Measurements from ENCODE around the gene TNFSF13. TPM values are rescaled to one million over a fixed set of nuclear protein-coding genes. Genes with fewer than 3 reads are reported as not detected.

Gene TNFSF13
- total and polyA plus RNA-seq, 12 donors, result 4.1 to 25.0 (median 7.6) TPM

DNA sequence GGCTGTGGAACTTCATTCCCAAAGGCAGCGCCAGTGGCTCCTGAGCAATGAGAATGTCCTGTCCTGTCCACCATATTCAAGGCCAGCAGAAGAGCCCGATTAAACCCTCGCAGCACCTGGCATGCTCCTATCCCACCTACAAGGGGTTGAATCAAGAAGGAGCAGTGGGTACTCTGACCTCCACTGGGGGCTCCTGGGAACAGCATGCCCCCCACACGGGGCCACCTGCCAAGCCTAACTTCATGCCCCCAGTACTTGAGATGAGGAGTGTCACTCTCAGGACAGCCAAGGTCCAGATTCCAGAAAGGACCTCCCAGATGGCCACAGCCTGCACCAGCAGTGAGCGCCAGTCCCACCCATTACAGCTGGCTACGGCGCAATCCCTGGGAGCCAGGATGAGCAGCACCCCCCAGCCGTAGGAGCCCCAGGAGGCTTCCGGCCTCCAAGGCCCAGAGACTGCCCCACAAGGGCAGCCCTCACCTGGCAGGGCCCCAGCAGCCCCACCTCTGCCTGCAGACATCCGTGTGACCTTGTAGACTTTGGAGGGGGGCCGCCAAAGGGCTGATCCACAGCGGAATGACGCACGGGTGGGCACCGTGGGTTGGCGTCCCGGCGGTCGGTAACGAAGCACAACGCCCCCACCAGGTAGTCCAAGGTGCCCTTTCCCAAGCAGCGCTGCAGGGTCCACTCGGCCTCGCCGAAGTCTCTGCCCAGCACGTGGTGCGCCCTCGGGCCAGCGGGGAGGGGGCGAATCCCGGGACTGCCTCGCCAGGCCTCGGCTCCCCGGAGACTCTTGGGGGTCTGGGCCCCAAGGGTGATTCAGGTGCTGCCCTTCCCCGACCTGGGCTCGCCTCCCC lies 24.1 kb downstream of the TNFSF13 start:
- H3K27me3 ChIP-seq, result no peaks in the 10 kb centered on the region
- peak in 2 of 8 donors; percentile 1 to 9 for ATAC-seq
- WGBS, 2 donors, result 87% methylated on average over 36 of the region's 36 CpGs
- peak overlapping the region in 9 of 10 donors; percentile 50 to 75 (median 66) for H3K4me3 ChIP-seq
- no peak for TF ChIP-seq CTCF (IDR thresholded peaks at IDR 0.05)
- peaks cover 0 to 40% (median 14%) of the 10 kb centered on the region in 9 donors for H3K36me3 ChIP-seq
- peak in 1 of 2 donors; percentile 37 for DNase-seq
- intact Hi-C loops (cut with DNase I), result loop anchor here in 3 of 10 donors (5.0 to 10.0 kb wide), 2 partner anchors 105 to 148 kb away; partner anchors contain the start of genes TP53 (in 2 of the 3), WRAP53 (in 2 of the 3), FGF11 (in 1 of the 3) and TMEM102 (in 1 of the 3)
- H3K4me1 ChIP-seq, result peaks cover 9 to 76% (median 41%) of the 10 kb centered on the region in 9 donors
- H3K9me3 ChIP-seq, result no peaks in the 10 kb centered on the region
- peak overlapping the region; percentile 90 to 97 (median 94) for H3K27ac ChIP-seq

DNA sequence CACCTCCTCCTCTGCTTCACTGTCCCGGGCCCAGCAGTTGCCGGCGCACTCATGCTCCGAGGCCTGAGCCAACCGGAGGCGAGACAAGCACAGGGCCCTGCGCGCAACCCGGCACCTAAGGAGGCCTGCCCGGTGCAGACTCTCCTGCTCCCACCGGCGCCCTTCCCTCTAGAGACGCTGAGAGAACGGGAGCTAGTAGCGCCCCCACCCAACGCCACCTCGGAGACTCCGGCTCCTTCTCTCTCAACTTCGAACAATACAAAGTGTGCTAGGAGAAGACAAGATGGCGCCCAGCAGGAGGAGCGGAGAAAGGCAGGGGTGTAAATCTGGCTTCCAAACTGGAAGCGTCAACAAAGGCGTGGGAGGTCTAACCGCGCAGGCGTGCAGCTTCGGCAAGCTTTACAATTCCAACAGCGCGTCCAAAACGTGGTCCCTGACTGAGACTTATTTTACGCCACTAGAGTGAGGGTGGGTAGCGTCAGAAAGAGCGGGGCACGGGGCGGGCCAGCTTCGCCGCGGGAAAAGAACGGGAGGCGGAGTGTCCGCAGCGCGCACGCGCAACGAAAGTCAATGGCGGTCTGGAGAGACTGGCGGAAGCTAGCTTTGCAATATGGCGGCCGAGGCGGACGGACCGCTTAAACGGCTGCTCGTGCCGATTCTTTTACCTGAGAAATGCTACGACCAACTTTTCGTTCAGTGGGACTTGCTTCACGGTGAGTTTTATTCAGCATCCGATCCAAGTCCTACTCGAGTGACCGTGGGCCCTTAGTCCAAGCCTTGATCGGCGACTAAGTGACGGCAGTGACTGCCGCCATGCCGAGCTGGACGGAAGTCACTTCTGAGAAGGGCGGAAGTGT lies 24.9 kb downstream of the TNFSF13 start, which contains the start of gene MPDU1:
TSS of gene MPDU1 (plus strand) at position 600 of the 857 bp plus-strand sequence. CDS start at position 611, 11 bp downstream.
- Histone ChIP-seq H3K9me3 (no peaks in the 10 kb centered on the region), H3K27me3 (no peaks in the 10 kb centered on the region), H3K4me3 (peak within 1 kb of the TSS; percentile 10 to 75 (median 66)), H3K36me3 (peaks cover 0 to 40% (median 5%) of the 10 kb centered on the region in 9 donors), H3K4me1 (peaks cover 9 to 76% (median 48%) of the 10 kb centered on the region in 9 donors), H3K27ac (peak within 1 kb of the TSS; percentile 90 to 97 (median 94))
- WGBS, 2 donors, result 13 to 14% methylated on average over 69 of the region's 69 CpGs
- DNase-seq (peak; percentile 97), ATAC-seq (peak; percentile 81 to 96 (median 90))
- no peak for TF ChIP-seq CTCF (IDR thresholded peaks at IDR 0.05)
- intact Hi-C loops (cut with DNase I), result loop anchor here in 3 of 10 donors (5.0 to 10.0 kb wide), 2 partner anchors 104 to 149 kb away; partner anchors contain the start of genes TP53 (in 2 of the 3), WRAP53 (in 2 of the 3), FGF11 (in 1 of the 3) and TMEM102 (in 1 of the 3)

DNA sequence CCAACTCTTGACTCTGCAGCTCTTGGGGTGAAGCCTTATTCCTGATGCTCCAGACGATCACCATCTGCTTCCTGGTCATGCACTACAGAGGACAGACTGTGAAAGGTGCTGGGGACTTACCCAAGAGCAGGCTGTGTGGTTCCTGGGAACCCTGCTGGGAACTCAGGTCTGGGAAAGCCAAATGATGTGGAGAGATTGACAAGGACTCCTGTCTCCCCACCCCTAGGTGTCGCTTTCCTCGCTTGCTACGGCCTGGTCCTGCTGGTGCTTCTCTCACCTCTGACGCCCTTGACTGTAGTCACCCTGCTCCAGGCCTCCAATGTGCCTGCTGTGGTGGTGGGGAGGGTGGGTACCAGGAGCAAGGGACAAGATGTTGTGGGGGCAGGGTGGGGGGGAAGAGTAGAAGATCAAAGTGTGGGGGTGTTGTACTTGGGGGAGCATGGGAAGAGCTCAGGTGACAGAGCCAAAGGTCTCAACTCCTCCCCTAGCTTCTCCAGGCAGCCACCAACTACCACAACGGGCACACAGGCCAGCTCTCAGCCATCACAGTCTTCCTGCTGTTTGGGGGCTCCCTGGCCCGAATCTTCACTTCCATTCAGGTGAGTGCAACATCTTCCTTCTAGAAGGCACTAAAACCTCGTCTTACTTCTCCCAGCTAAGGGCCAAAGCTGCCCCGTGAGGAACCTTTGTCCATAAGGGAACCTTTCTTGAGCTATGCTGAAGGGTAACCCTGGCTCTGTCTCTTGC lies 28.3 kb downstream of the TNFSF13 start:
- Histone ChIP-seq H3K4me3 (no peak overlapping the region), H3K9me3 (no peaks in the 10 kb centered on the region), H3K27ac (peak overlapping the region in 8 of 10 donors; percentile 35 to 70 (median 63)), H3K27me3 (no peaks in the 10 kb centered on the region), H3K36me3 (peaks cover 0 to 56% (median 7%) of the 10 kb centered on the region in 9 donors), H3K4me1 (peaks cover 13 to 64% (median 48%) of the 10 kb centered on the region in 9 donors)
- WGBS, 2 donors, result 62 to 69% methylated on average over 9 of the region's 9 CpGs
- DNase-seq (peak in 1 of 2 donors; percentile 38), ATAC-seq (no peak)
- intact Hi-C loops (cut with DNase I), result loop anchor here in 2 of 10 donors (5.0 to 10.0 kb wide), 2 partner anchors 150 to 152 kb away; partner anchors contain the start of genes FGF11 (in 2 of the 2) and TMEM102 (in 2 of the 2)
- peak in 5 of 9 donors; percentile 22 to 45 (median 38) for TF ChIP-seq CTCF (IDR thresholded peaks at IDR 0.05)
